H9 (cell line): ENCODE results near the gene LDB2. TPM values are rescaled to one million over a fixed set of nuclear protein-coding genes. Genes with fewer than 3 reads are reported as not detected.

Experiments
- DNase-seq: peaks from one replicate; pipeline ENCODE4 v3.0.0-alpha.2; 2017
- H2AFZ ChIP-seq: one replicate; pipeline ENCODE4 v1.6.1; 2013; ENCODE audit warnings: mild to moderate bottlenecking, low read length, control low read depth, moderate library complexity
- H2AK5ac ChIP-seq: 2 replicates; pipeline ENCODE4 v1.6.1; 2013; ENCODE audit warnings: low read length, control low read depth, mixed read lengths; ENCODE audit not compliant: insufficient read length
- H2BK120ac ChIP-seq: one replicate; pipeline ENCODE4 v1.6.1; 2013; ENCODE audit warnings: low read depth, mild to moderate bottlenecking, low read length, control low read depth, inconsistent platforms; ENCODE audit not compliant: poor library complexity, severe bottlenecking
- H2BK12ac ChIP-seq: 2 replicates; pipeline ENCODE4 v1.6.1; 2013; ENCODE audit warnings: low read length, control low read depth, mixed read lengths, low read depth; ENCODE audit not compliant: insufficient read length
- H2BK15ac ChIP-seq: 2 replicates; pipeline ENCODE4 v1.6.1; 2013; ENCODE audit warnings: low read depth, low read length, control low read depth
- H2BK20ac ChIP-seq: one replicate; pipeline ENCODE4 v1.6.1; 2013; ENCODE audit warnings: low read depth, mild to moderate bottlenecking, low read length, control low read depth, inconsistent platforms; ENCODE audit not compliant: poor library complexity, severe bottlenecking
- H2BK5ac ChIP-seq: 2 replicates; pipeline ENCODE4 v1.6.1; 2013; ENCODE audit warnings: low read length, control low read depth, mixed read lengths; ENCODE audit not compliant: insufficient read length
- H3K14ac ChIP-seq: 2 replicates; pipeline ENCODE4 v1.6.1; 2013; ENCODE audit warnings: low read length, control low read depth; ENCODE audit not compliant: insufficient read depth
- H3K18ac ChIP-seq: 2 replicates; pipeline ENCODE4 v1.6.1; 2013; ENCODE audit warnings: low read depth, mild to moderate bottlenecking, mixed read lengths, low read length, control low read depth; ENCODE audit not compliant: insufficient read length
- H3K23ac ChIP-seq: 2 replicates; pipeline ENCODE4 v1.6.1; 2013; ENCODE audit warnings: low read length, control low read depth, mixed read lengths, low read depth; ENCODE audit not compliant: insufficient read length
- H3K23me2 ChIP-seq: 2 replicates; pipeline ENCODE4 v1.6.1; 2013; ENCODE audit warnings: low read depth, mild to moderate bottlenecking, mixed read lengths, low read length, control low read depth; ENCODE audit not compliant: insufficient read length, poor library complexity, severe bottlenecking
- H3K27ac ChIP-seq: 2 replicates; pipeline ENCODE4 v1.5.1; 2013; ENCODE audit warnings: low read length, control low read depth, mixed read lengths, low read depth; ENCODE audit not compliant: insufficient read length
- H3K27me3 ChIP-seq: 2 replicates; pipeline ENCODE4 v1.6.1; 2013; ENCODE audit warnings: low read length, control low read depth, inconsistent platforms; ENCODE audit not compliant: insufficient read depth
- H3K4ac ChIP-seq: 2 replicates; pipeline ENCODE4 v1.6.1; 2013; ENCODE audit warnings: low read depth, mild to moderate bottlenecking, control low read depth, inconsistent platforms, low read length, moderate library complexity
- H3K4me1 ChIP-seq: 2 replicates; pipeline ENCODE4 v1.6.1; 2013; ENCODE audit warnings: low read length, control low read depth, inconsistent platforms; ENCODE audit not compliant: insufficient read depth
- H3K4me2 ChIP-seq: 2 replicates; pipeline ENCODE4 v1.6.1; 2013; ENCODE audit warnings: low read length, control low read depth, mixed read lengths; ENCODE audit not compliant: insufficient read length, insufficient read depth
- H3K56ac ChIP-seq: 2 replicates; pipeline ENCODE4 v1.6.1; 2013; ENCODE audit warnings: low read depth, mild to moderate bottlenecking, mixed read lengths, low read length, control low read depth; ENCODE audit not compliant: insufficient read length
- H3K79me1 ChIP-seq: 2 replicates; pipeline ENCODE4 v1.6.1; 2013; ENCODE audit warnings: low read depth, mild to moderate bottlenecking, moderate library complexity, low read length, control low read depth, inconsistent platforms; ENCODE audit not compliant: insufficient read depth, poor library complexity, severe bottlenecking
- H3K79me2 ChIP-seq: 2 replicates; pipeline ENCODE4 v1.6.1; 2013; ENCODE audit warnings: low read length, control low read depth, inconsistent platforms; ENCODE audit not compliant: insufficient read depth
- H3K9ac ChIP-seq: 2 replicates; pipeline ENCODE4 v1.6.1; 2013; ENCODE audit warnings: low read length, control low read depth, mixed read lengths; ENCODE audit not compliant: insufficient read length; ENCODE audit errors: extremely low read depth
- H3K9me3 ChIP-seq: one replicate; pipeline ENCODE4 v1.6.1; 2013; ENCODE audit warnings: low read depth, low read length, inconsistent platforms; ENCODE audit not compliant: control insufficient read depth
- H3T11ph ChIP-seq: one replicate; pipeline ENCODE4 v1.6.1; 2013; ENCODE audit warnings: mild to moderate bottlenecking, low read length, control low read depth, inconsistent platforms
- H4K20me1 ChIP-seq: one replicate; pipeline ENCODE4 v1.6.1; 2013; ENCODE audit not compliant: control insufficient read depth, insufficient read length, insufficient read depth
- H4K5ac ChIP-seq: 2 replicates; pipeline ENCODE4 v1.6.1; 2013; ENCODE audit warnings: low read depth, mild to moderate bottlenecking, mixed read lengths, low read length, control low read depth; ENCODE audit not compliant: insufficient read length
- H4K8ac ChIP-seq: replicated peaks from 2 replicates; pipeline ENCODE4 v1.6.1; 2013; ENCODE audit warnings: low read length, control low read depth, mixed read lengths, low read depth; ENCODE audit not compliant: insufficient read length
- H4K91ac ChIP-seq: 2 replicates; pipeline ENCODE4 v1.6.1; 2013; ENCODE audit warnings: low read depth, mild to moderate bottlenecking, moderate library complexity, mixed read lengths, low read length, control low read depth; ENCODE audit not compliant: insufficient read length
- H3K27ac Mint-ChIP-seq, 3 experiments: 2 replicates in 2 of 3; 3 replicates in 1 of 3; pipeline ENCODE4 v1.8.0; 2020 to 2021; ENCODE audit warnings: mixed read lengths in 3 of 3, mild to moderate bottlenecking in 1 of 3, moderate library complexity in 1 of 3
- H3K27me3 Mint-ChIP-seq: 2 replicates; pipeline ENCODE4 v1.8.0; 2021; ENCODE audit warnings: low read depth, mild to moderate bottlenecking, moderate library complexity, mixed read lengths
- H3K36me3 Mint-ChIP-seq, 3 experiments: 2 replicates in 2 of 3; 3 replicates in 1 of 3; pipeline ENCODE4 v1.8.0; 2020 to 2021; ENCODE audit warnings: low read depth in 3 of 3, mixed read lengths in 3 of 3; ENCODE audit not compliant: insufficient read depth in 1 of 3
- H3K4me1 Mint-ChIP-seq, 2 experiments: 2 replicates each; pipeline ENCODE4 v1.8.0; 2020; ENCODE audit warnings: mixed read lengths in 2 of 2
- H3K4me3 Mint-ChIP-seq, 2 experiments: 2 replicates in 1 of 2; 3 replicates in 1 of 2; pipeline ENCODE4 v1.8.0; 2020 to 2021; ENCODE audit warnings: mild to moderate bottlenecking in 2 of 2, mixed read lengths in 2 of 2, moderate library complexity in 1 of 2
- H3K9me3 Mint-ChIP-seq, 2 experiments: 2 replicates in 1 of 2; 3 replicates in 1 of 2; pipeline ENCODE4 v1.8.0; 2020; ENCODE audit warnings: mild to moderate bottlenecking in 2 of 2, mixed read lengths in 2 of 2, moderate library complexity in 1 of 2
- CTCF ChIP-seq: fragments of 200-600 bp; sonication (generic); conservative IDR thresholded peaks from 3 replicates; pipeline ENCODE4 v1.8.0; 2021; ENCODE audit warnings: antibody characterized with exemption, mild to moderate bottlenecking
- WGBS: extraction: QIAGEN DNeasy Blood & Tissue Kit; methylation state at CpG from one replicate; pipeline ENCODE4 v1.1.7; 2013; ENCODE audit warnings: missing lambda C conversion rate, low lambda C conversion rate, mixed read lengths; ENCODE audit not compliant: insufficient read length; ENCODE audit errors: extremely low coverage; 5-methylcytosine and 5-hydroxymethylcytosine counted together
- total RNA-seq: library from RNA; stranded (reverse); gene quantifications from 2 replicates; pipeline ENCODE4 v1.2.1, GENCODE V29; 2021

LDB2 gene
- total RNA-seq, 1 experiment from 2014 or later = 22.5 TPM

- no peaks in the 10 kb centered on the region; a peak in 1 of 7 replicates for H3K36me3 Mint-ChIP-seq
- Histone ChIP-seq H3T11ph (no peak overlapping the region), H3K18ac (no peak overlapping the region), H2BK120ac (no peak overlapping the region), H4K91ac (no peak overlapping the region), H3K4me2 (peak overlapping the region; percentile 93), H2BK20ac (no peak overlapping the region), H2AFZ (no peak overlapping the region), H3K9ac (peak overlapping the region; percentile 40), H3K14ac (no peak overlapping the region), H4K20me1 (no peaks in the 10 kb centered on the region), H2BK5ac (no peak overlapping the region), H4K5ac (no peak overlapping the region), H2BK12ac (no peak overlapping the region), H3K56ac (no peak overlapping the region), H3K27ac (no peak overlapping the region), H3K4ac (no peak overlapping the region), H3K4me1 (peaks cover 8% of the 10 kb centered on the region; the same call in 1 of the 2 replicates), H3K79me1 (no peaks in the 10 kb centered on the region), H3K9me3 (no peaks in the 10 kb centered on the region), H3K23me2 (peaks cover 11% of the 10 kb centered on the region), H3K79me2 (peaks cover 12% of the 10 kb centered on the region; the same call in 1 of the 2 replicates), H2AK5ac (no peak overlapping the region), H3K27me3 (no peaks in the 10 kb centered on the region), H2BK15ac (no peak overlapping the region), H3K23ac (no peak overlapping the region), H4K8ac (no peak overlapping the region)
- TF ChIP-seq CTCF = no peak
- peak overlapping the region; percentile 65 to 86 for H3K4me3 Mint-ChIP-seq
- WGBS = no CpG with 5 or more reads among the region's 7 CpGs
- peaks cover 79 to 82% of the 10 kb centered on the region in 2 experiments for H3K4me1 Mint-ChIP-seq
- DNase-seq = no peak
- H3K9me3 Mint-ChIP-seq = no peaks in the 10 kb centered on the region
- no peaks in the 10 kb centered on the region for H3K27me3 Mint-ChIP-seq
- peak overlapping the region in 2 of 3 experiments; percentile 16 to 76; a peak in 5 of 7 replicates for H3K27ac Mint-ChIP-seq
Measured at GRCh38 chr4:16896881-16897750, 1.3 kb downstream of the LDB2 start.
